ENCODE results near the gene RNF123.

The RNF123 gene

GRCh38 chr3:49712166-49712565, 22.8 kb downstream of the RNF123 start:
- no peaks in the 10 kb centered on the region for H3K4me1 ChIP-seq (ENCODE audit: low read depth, poor library complexity, severe bottlenecking)
- H3K4me3 ChIP-seq (IDR thresholded peaks at IDR 0.05; ENCODE audit: insufficient read depth, low read depth, low read length) = no peak overlapping the region
- no peaks in the 10 kb centered on the region for H3K27me3 ChIP-seq (ENCODE audit: insufficient read depth, low read depth)
- H3K27ac ChIP-seq = no peak overlapping the region
- H3K79me2 ChIP-seq (ENCODE audit: insufficient read depth, low read depth) = no peaks in the 10 kb centered on the region
- H3K36me3 ChIP-seq (ENCODE audit: insufficient read depth) = no peaks in the 10 kb centered on the region
- no peak overlapping the region for H3K4me2 ChIP-seq
- no peak overlapping the region for H3K9ac ChIP-seq
- no peaks in the 10 kb centered on the region for H4K20me1 ChIP-seq (ENCODE audit: insufficient read depth)
- no peak overlapping the region for H2AFZ ChIP-seq (ENCODE audit: low read depth)
- TF ChIP-seq, protein P1, sequence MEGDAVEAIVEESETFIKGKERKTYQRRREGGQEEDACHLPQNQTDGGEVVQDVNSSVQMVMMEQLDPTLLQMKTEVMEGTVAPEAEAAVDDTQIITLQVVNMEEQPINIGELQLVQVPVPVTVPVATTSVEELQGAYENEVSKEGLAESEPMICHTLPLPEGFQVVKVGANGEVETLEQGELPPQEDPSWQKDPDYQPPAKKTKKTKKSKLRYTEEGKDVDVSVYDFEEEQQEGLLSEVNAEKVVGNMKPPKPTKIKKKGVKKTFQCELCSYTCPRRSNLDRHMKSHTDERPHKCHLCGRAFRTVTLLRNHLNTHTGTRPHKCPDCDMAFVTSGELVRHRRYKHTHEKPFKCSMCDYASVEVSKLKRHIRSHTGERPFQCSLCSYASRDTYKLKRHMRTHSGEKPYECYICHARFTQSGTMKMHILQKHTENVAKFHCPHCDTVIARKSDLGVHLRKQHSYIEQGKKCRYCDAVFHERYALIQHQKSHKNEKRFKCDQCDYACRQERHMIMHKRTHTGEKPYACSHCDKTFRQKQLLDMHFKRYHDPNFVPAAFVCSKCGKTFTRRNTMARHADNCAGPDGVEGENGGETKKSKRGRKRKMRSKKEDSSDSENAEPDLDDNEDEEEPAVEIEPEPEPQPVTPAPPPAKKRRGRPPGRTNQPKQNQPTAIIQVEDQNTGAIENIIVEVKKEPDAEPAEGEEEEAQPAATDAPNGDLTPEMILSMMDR (conservative IDR thresholded peaks at IDR 0.05; ENCODE audit: low read depth, low read length) = no peak

GRCh38 chr3:49712631-49713317, 23.4 kb downstream of the RNF123 start:
- no peak overlapping the region for H3K4me2 ChIP-seq
- H3K27ac ChIP-seq = no peak overlapping the region
- H3K4me1 ChIP-seq (ENCODE audit: low read depth, poor library complexity, severe bottlenecking) = no peaks in the 10 kb centered on the region
- TF ChIP-seq, protein P1 (conservative IDR thresholded peaks at IDR 0.05; ENCODE audit: low read depth, low read length) = no peak
- no peak overlapping the region for H3K4me3 ChIP-seq (IDR thresholded peaks at IDR 0.05; ENCODE audit: insufficient read depth, low read depth, low read length)
- no peak overlapping the region for H3K9ac ChIP-seq
- no peaks in the 10 kb centered on the region for H3K79me2 ChIP-seq (ENCODE audit: insufficient read depth, low read depth)
- H3K36me3 ChIP-seq (ENCODE audit: insufficient read depth) = no peaks in the 10 kb centered on the region
- H3K27me3 ChIP-seq (ENCODE audit: insufficient read depth, low read depth) = no peaks in the 10 kb centered on the region
- no peak overlapping the region for H2AFZ ChIP-seq (ENCODE audit: low read depth)
- H4K20me1 ChIP-seq (ENCODE audit: insufficient read depth) = no peaks in the 10 kb centered on the region

GRCh38 chr3:49713336-49714105, 24.2 kb downstream of the RNF123 start:
- H3K9ac ChIP-seq = no peak overlapping the region
- no peaks in the 10 kb centered on the region for H3K4me1 ChIP-seq (ENCODE audit: low read depth, poor library complexity, severe bottlenecking)
- no peak overlapping the region for H2AFZ ChIP-seq (ENCODE audit: low read depth)
- H3K36me3 ChIP-seq (ENCODE audit: insufficient read depth) = no peaks in the 10 kb centered on the region
- no peak overlapping the region for H3K4me2 ChIP-seq
- no peaks in the 10 kb centered on the region for H4K20me1 ChIP-seq (ENCODE audit: insufficient read depth)
- TF ChIP-seq, protein P1 (conservative IDR thresholded peaks at IDR 0.05; ENCODE audit: low read depth, low read length) = no peak
- no peak overlapping the region for H3K4me3 ChIP-seq (IDR thresholded peaks at IDR 0.05; ENCODE audit: insufficient read depth, low read depth, low read length)
- H3K79me2 ChIP-seq (ENCODE audit: insufficient read depth, low read depth) = no peaks in the 10 kb centered on the region
- no peak overlapping the region for H3K27ac ChIP-seq
- no peaks in the 10 kb centered on the region for H3K27me3 ChIP-seq (ENCODE audit: insufficient read depth, low read depth)

DNA sequence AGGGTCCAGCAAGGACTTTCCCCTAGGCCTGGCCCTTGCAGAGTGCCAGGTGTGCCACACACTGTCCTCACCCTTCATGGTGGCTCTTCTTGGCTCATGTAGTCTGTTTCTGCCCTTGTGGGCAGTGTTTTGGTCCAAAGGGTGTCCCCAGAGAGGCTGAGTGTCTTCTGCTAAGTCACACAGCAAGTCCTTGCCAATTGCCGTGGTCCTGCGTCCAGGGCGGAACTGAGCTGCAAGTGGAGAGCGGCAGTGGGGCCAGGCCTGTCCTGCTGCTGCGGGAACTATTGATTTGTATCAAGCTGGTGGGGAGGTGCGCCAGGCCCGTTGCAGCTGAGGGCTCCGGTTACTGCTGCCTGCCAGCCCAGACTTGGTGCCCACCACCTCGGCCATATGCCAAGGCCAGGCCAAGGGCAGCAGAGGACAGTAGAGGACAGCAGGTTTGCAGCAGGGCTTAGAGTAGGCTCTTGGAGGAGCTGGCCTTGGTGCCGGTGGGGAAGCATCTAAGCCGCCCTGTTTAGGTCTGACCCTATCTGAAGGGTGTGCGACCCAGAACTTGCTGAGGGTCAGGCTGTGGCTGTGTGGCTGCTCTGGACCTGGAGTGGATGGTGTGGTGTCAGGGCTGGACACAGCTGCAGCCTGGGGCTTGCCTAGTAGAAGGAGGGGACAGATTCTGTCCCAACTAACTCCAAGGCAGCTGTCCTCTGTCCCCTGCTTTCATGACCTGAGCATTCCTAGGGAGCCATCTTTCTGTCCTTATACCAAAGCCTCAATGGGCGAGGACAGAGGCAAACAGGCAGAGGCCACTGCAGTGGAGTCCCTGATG, 25.6 kb downstream of the RNF123 start:
- Histone ChIP-seq H3K4me3 (IDR thresholded peaks at IDR 0.05; ENCODE audit: insufficient read depth, low read depth, low read length) (no peak overlapping the region), H2AFZ (ENCODE audit: low read depth) (no peak overlapping the region), H3K27me3 (ENCODE audit: insufficient read depth, low read depth) (no peaks in the 10 kb centered on the region), H3K9ac (no peak overlapping the region), H4K20me1 (ENCODE audit: insufficient read depth) (no peaks in the 10 kb centered on the region), H3K27ac (no peak overlapping the region), H3K36me3 (ENCODE audit: insufficient read depth) (no peaks in the 10 kb centered on the region), H3K79me2 (ENCODE audit: insufficient read depth, low read depth) (no peaks in the 10 kb centered on the region), H3K4me1 (ENCODE audit: low read depth, poor library complexity, severe bottlenecking) (no peaks in the 10 kb centered on the region), H3K4me2 (no peak overlapping the region)
- TF ChIP-seq, protein P1 (conservative IDR thresholded peaks at IDR 0.05; ENCODE audit: low read depth, low read length) = no peak

All from KMS-11 (cell line).